Hepatocyte (in vitro differentiated cells): Measurements from ENCODE around the gene IL16.

Source experiments
- CTCF ChIP-seq: fragments of 200-600 bp; sonication (generic); IDR thresholded peaks from 2 replicates; pipeline ENCODE4 v1.5.1; 2016; ENCODE audit warnings: antibody characterized with exemption, mild to moderate bottlenecking; ENCODE audit not compliant: poor library complexity
- EZH2 ChIP-seq: fragments of 200-600 bp; sonication (generic); IDR thresholded peaks from 2 replicates; pipeline ENCODE4 v1.6.1; 2016; ENCODE audit warnings: antibody characterized with exemption, mild to moderate bottlenecking, borderline replicate concordance

- TF ChIP-seq CTCF: no peak
- TF ChIP-seq EZH2: no peak
Observed at GRCh38 chr15:81333363-81333762, 136.7 kb downstream of the IL16 start.
